VCaP (cell line): ENCODE results near the gene ZNF581.

Source experiments
- H3K27ac ChIP-seq: fragments of 450-650 bp; 2 replicates; pipeline ENCODE4 v1.5.1; 2017
- CTCF ChIP-seq: fragments of 450-650 bp; conservative IDR thresholded peaks from 2 replicates; pipeline ENCODE4 v1.5.1; 2017; ENCODE audit warnings: mild to moderate bottlenecking, moderate library complexity

Gene ZNF581

GRCh38 chr19:55646889-55647731 is 3.7 kb downstream of the ZNF581 start:
- TF ChIP-seq CTCF, result no peak

GRCh38 chr19:55647732-55648584 is 4.5 kb downstream of the ZNF581 start, which contains the start of gene CCDC106:
TSS of gene CCDC106 (plus strand) at chr19:55648212. CDS start at chr19:55649047, 835 bp downstream.
- no peak for TF ChIP-seq CTCF
- H3K27ac ChIP-seq, result peak within 1 kb of the TSS; percentile 96

More at GRCh38 chr19:55646889-55647731, 3.7 kb downstream of the ZNF581 start:
- H3K27ac ChIP-seq, result peak overlapping the region; percentile 96

GRCh38 chr19:55648585-55649267 is 5.3 kb downstream of the ZNF581 start:
- H3K27ac ChIP-seq, result peak overlapping the region; percentile 96
- no peak for TF ChIP-seq CTCF

GRCh38 chr19:55649268-55650125 is 6.0 kb downstream of the ZNF581 start:
- peak overlapping the region; percentile 96; the same call in 1 of the 2 replicates for H3K27ac ChIP-seq
- TF ChIP-seq CTCF, result no peak

- no peak for TF ChIP-seq CTCF
- H3K27ac ChIP-seq, result no peak overlapping the region
Measured at GRCh38 chr19:55650126-55650557, 6.7 kb downstream of the ZNF581 start.

GRCh38 chr19:55650602-55651230 is 7.3 kb downstream of the ZNF581 start:
- TF ChIP-seq CTCF, result no peak
- no peak overlapping the region for H3K27ac ChIP-seq
